Skin of body (tissue), 2 donors: ENCODE data around the gene KRTAP20-3. TPM values are rescaled to one million over a fixed set of nuclear protein-coding genes. Genes with fewer than 3 reads are reported as not detected.

ENCODE experiments used
- DNase-seq: peaks from one replicate; lab custom pipeline; 2025; lab: John Stamatoyannopoulos, UW
- total RNA-seq: library from RNA; depleted of rRNA; stranded (reverse); fragments of >200 nt; gene quantifications from one replicate; pipeline ENCODE4 v1.2.3, GENCODE V29; 2014

Gene KRTAP20-3
- not detected for total RNA-seq

GRCh38 chr21:30642564-30642963 is at the start of gene KRTAP20-3:
Gene KRTAP20-3 (plus strand): TSS chr21:30642864.
- DNase-seq: no peak

- no peak for DNase-seq
These were observed 43.9 kb upstream of the KRTAP20-3 start, which contains the start of gene KRTAP6-2 for GRCh38 chr21:30598802-30599201. Gene KRTAP6-2 (minus strand): TSS chr21:30598902. CDS start chr21:30598874, 28 bp downstream.

- no peak for DNase-seq
These were observed 41.9 kb upstream of the KRTAP20-3 start, which contains the start of gene KRTAP22-1 for GRCh38 chr21:30600787-30601186. Gene KRTAP22-1 (plus strand): TSS chr21:30601087.

GRCh38 chr21:30605968-30606367 is 36.7 kb upstream of the KRTAP20-3 start:
- DNase-seq: no peak

GRCh38 chr21:30612132-30612531 is 30.5 kb upstream of the KRTAP20-3 start:
- DNase-seq: no peak

DNA sequence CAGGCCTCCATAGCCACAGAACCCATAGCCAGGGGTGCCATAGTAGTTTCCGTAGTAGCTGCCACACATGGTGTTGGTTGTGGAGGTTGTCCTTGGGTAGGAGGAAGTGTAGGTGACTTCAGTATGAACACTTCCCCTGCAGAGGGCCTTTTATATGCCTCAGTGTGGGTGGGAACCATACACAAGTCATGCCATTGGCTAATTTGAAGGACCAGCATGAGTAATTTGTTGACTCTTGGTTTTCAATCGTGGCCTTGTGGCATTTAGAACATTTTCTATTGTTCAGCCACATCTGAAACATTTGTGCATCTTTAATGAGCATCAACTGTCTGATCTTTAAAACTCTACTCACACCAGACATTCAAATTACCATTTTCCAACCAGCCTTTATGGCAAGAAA is 28.8 kb upstream of the KRTAP20-3 start, which contains the start of gene KRTAP6-1:
KRTAP6-1 (minus strand) TSS at position 95 of the 400 bp plus-strand sequence; CDS start at position 69, 26 bp downstream.
- no peak for DNase-seq

GRCh38 chr21:30615199-30615598 is 27.5 kb upstream of the KRTAP20-3 start:
- DNase-seq: no peak

- DNase-seq: no peak
These were observed 26.5 kb upstream of the KRTAP20-3 start, which contains the start of gene KRTAP20-1 for GRCh38 chr21:30616125-30616524. Gene KRTAP20-1 (plus strand): TSS chr21:30616425. CDS start chr21:30616455, 30 bp downstream.

- DNase-seq: no peak
These were observed 22.6 kb upstream of the KRTAP20-3 start for GRCh38 chr21:30620080-30620479.

- DNase-seq: no peak
These were observed 22.1 kb upstream of the KRTAP20-3 start, which contains the start of gene KRTAP20-4 for GRCh38 chr21:30620522-30620921. Gene KRTAP20-4 (plus strand): TSS chr21:30620627.

- no peak for DNase-seq
These were observed 19.3 kb upstream of the KRTAP20-3 start for GRCh38 chr21:30623362-30623761.

GRCh38 chr21:30625449-30626165 is 17.1 kb upstream of the KRTAP20-3 start:
- DNase-seq: no peak

GRCh38 chr21:30628109-30628508 is 14.6 kb upstream of the KRTAP20-3 start:
- no peak for DNase-seq

DNA sequence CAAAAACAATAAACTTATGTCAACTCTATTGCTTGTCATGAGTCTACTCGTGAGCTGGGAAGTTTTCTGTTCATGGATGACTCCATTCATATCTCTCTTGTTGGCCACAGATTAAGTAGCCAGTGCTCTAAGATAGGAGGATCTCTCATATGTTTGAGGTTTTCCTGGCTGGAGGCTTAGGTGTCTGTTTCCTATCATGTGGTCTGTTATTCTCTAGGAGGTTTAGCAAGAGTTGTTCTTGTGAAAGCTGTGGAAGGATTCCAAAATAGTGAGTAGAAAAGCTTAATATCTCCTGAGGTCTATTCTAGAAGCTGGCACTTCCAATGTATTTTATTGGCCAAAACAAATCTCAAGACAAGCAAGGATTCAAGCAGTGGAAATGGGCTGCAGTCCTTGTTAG is 13.5 kb upstream of the KRTAP20-3 start:
- DNase-seq: no peak

- DNase-seq: no peak
These were observed 7.8 kb upstream of the KRTAP20-3 start, which contains the start of gene KRTAP20-2 for GRCh38 chr21:30634906-30635305. Gene KRTAP20-2 (plus strand): TSS chr21:30635206. CDS start chr21:30635264, 58 bp downstream.

GRCh38 chr21:30638686-30639085 is 4.0 kb upstream of the KRTAP20-3 start:
- DNase-seq: no peak

GRCh38 chr21:30646904-30647414 is 4.3 kb downstream of the KRTAP20-3 start:
- DNase-seq: no peak

DNA sequence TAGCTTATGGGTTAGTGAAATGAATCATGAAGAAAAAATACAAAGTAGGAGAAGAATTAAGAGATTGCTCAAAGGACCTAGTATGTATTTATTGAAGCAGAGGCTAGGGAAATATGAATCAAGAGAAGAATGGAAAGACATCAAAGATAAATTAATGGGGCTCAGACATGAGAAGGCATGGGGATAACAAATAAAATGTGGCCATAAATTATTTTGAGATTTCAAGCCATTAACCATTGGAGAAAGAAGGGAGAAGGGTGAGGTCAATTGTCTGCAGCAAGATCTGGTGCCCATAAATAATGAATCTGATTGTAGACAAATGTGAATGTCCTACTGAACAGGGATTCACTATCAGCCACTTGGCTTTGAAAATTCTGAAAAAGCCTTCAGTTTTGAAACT is 10.2 kb downstream of the KRTAP20-3 start:
- DNase-seq: no peak

DNA sequence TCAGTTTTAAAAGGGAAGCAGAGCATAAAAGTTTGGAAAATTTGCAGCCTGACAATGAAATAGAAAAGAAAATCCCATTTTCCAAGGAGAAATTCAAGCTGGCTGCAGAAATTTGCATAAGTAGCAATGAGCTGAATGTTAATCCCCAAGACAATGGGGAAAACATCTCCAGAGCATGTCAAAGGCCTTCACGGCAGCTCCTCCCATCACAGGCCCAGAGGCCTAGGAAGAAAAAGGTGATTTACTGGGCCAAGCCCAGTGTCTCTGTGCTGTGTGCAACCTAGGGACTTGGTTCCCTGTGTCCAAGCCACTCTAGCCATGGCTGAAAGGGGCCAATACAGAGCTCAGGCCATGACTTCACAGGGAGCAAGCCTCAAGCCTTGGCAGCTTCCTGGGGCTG is 26.1 kb downstream of the KRTAP20-3 start:
- no peak for DNase-seq

GRCh38 chr21:30672985-30673650 is 30.5 kb downstream of the KRTAP20-3 start:
- no peak for DNase-seq

- no peak for DNase-seq
These were observed 31.6 kb downstream of the KRTAP20-3 start for GRCh38 chr21:30674312-30674711.

- DNase-seq: no peak
These were observed 34.1 kb downstream of the KRTAP20-3 start for GRCh38 chr21:30676737-30677136.
